Peyer's patch (tissue), 4 donors: Measurements from ENCODE around the gene GLS.

Experiments used
- POLR2A ChIP-seq, 2 donors: fragments of 450-650 bp; IDR thresholded peaks; one replicate each; pipeline ENCODE4 v1.5.1; 2017; ENCODE audit warnings: antibody characterized with exemption in 2 of 2, mild to moderate bottlenecking in 2 of 2, moderate library complexity in 2 of 2
- TF ChIP-seq, protein P1 (sequence below), 6 experiments: fragments of 450-650 bp in 4 of 6; fragments of 200-600 bp in 2 of 6; sonication (generic) in 1 of 6; IDR thresholded peaks; one replicate each; pipeline ENCODE4 v1.5.1; 2017 to 2019; ENCODE audit warnings: antibody characterized with exemption in 6 of 6, mild to moderate bottlenecking in 3 of 6, moderate library complexity in 1 of 6

DNA sequence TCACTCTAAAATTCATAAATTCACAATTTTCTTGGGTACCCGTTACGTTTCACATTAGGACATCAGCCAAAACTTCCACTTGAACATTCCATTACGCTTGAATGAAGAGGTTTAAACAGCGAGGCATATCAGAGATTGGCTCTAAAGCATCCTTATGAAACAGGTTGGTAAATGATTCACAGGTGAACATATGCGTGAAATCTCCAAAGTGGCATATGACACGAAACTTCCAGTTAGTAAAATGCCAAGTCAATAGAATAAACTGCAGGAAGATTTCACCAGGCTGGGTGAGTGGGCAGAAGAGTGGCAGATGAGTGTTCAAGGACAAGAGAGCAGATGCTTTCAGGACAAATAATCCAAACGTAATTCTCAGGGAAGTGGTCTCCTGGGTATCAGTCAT is 33.9 kb upstream of the GLS start:
- no peak for TF ChIP-seq POLR2A (IDR thresholded peaks at IDR 0.05)
- TF ChIP-seq, protein P1, sequence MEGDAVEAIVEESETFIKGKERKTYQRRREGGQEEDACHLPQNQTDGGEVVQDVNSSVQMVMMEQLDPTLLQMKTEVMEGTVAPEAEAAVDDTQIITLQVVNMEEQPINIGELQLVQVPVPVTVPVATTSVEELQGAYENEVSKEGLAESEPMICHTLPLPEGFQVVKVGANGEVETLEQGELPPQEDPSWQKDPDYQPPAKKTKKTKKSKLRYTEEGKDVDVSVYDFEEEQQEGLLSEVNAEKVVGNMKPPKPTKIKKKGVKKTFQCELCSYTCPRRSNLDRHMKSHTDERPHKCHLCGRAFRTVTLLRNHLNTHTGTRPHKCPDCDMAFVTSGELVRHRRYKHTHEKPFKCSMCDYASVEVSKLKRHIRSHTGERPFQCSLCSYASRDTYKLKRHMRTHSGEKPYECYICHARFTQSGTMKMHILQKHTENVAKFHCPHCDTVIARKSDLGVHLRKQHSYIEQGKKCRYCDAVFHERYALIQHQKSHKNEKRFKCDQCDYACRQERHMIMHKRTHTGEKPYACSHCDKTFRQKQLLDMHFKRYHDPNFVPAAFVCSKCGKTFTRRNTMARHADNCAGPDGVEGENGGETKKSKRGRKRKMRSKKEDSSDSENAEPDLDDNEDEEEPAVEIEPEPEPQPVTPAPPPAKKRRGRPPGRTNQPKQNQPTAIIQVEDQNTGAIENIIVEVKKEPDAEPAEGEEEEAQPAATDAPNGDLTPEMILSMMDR (IDR thresholded peaks at IDR 0.05), result no peak
